ENCODE measurements around the gene NT5M.

NT5M gene

DNA sequence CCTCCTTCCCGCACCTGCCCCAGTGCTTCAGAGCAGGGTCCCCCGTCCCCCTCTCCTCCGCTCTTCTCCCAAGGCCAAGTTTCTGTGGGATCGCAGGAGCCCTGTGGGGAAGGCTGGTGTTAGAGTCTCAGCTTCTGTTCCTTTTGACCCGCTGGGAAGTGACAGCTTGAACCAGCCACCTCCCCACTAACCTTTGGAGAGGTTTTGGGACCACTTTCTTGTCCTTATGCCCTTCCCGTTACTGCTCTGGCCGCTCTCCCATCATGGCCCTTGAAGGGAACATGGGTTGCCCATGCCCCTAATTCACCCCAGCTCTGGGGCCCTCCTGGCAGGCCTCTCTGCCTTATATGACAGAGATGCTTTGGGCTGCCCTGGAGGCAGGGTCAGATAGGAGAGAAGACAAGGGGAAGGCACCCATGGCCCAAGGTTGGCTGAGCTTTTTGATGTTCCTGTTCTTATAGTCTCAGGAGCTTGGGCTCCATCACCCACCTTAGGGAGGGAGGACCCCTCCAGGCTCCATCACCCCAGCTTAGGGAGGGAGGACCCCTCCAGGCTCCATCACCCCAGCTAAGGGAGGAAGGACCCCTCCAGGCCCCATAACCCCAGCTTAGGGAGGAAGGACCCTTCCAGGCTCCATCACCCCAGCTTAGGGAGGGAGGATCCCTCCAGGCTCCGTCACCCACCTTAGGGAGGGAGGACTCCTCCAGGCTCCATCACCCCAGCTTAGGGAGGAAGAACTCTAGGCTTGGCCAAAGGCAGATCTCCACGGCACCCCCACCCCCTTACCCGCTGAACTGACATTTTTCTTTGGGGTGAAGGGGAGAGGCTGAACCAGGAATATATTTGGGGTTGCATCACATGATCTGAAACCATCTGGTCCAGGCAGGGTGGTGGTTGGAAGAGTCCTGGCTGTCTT lies 45.0 kb downstream of the NT5M start:
- H3K4me3 ChIP-seq: no peak overlapping the region
- H3K9ac ChIP-seq (ENCODE audit: insufficient read length): no peak overlapping the region
- no peak for DNase-seq (ENCODE audit: low read depth, low spot score)
- no peaks in the 10 kb centered on the region for H3K36me3 ChIP-seq (ENCODE audit: insufficient read depth, low read length)
- no peak overlapping the region for H3K27ac ChIP-seq
- no peaks in the 10 kb centered on the region for H3K9me3 ChIP-seq (ENCODE audit: low read depth, low read length)
- TF ChIP-seq POLR2AphosphoS5 (IDR thresholded peaks at IDR 0.05; ENCODE audit: borderline replicate concordance, low read depth, low read length): no peak
- TF ChIP-seq EZH2 (IDR thresholded peaks at IDR 0.05): no peak
- no peak for TF ChIP-seq FOXP2 (optimal IDR thresholded peaks at IDR 0.05; ENCODE audit: control extremely low read depth, extremely low read length, insufficient read depth)

GRCh38 chr17:17348872-17349723 lies 45.9 kb downstream of the NT5M start:
- H3K9me3 ChIP-seq (ENCODE audit: low read depth, low read length): no peaks in the 10 kb centered on the region
- H3K27ac ChIP-seq: no peak overlapping the region
- no peak for DNase-seq (ENCODE audit: low read depth, low spot score)
- no peaks in the 10 kb centered on the region for H3K36me3 ChIP-seq (ENCODE audit: insufficient read depth, low read length)
- no peak overlapping the region for H3K4me3 ChIP-seq
- TF ChIP-seq POLR2AphosphoS5 (IDR thresholded peaks at IDR 0.05; ENCODE audit: borderline replicate concordance, low read depth, low read length): no peak
- TF ChIP-seq FOXP2 (optimal IDR thresholded peaks at IDR 0.05; ENCODE audit: control extremely low read depth, extremely low read length, insufficient read depth): no peak
- no peak for TF ChIP-seq EZH2 (IDR thresholded peaks at IDR 0.05)
- H3K9ac ChIP-seq (ENCODE audit: insufficient read length): no peak overlapping the region

- DNase-seq (ENCODE audit: low read depth, low spot score): no peak
- no peak overlapping the region for H3K27ac ChIP-seq
- no peak for TF ChIP-seq FOXP2 (optimal IDR thresholded peaks at IDR 0.05; ENCODE audit: control extremely low read depth, extremely low read length, insufficient read depth)
- TF ChIP-seq POLR2AphosphoS5 (IDR thresholded peaks at IDR 0.05; ENCODE audit: borderline replicate concordance, low read depth, low read length): no peak
- no peak for TF ChIP-seq EZH2 (IDR thresholded peaks at IDR 0.05)
- H3K9ac ChIP-seq (ENCODE audit: insufficient read length): no peak overlapping the region
- no peaks in the 10 kb centered on the region for H3K36me3 ChIP-seq (ENCODE audit: insufficient read depth, low read length)
- no peak overlapping the region for H3K4me3 ChIP-seq
- no peaks in the 10 kb centered on the region for H3K9me3 ChIP-seq (ENCODE audit: low read depth, low read length)
Measured at GRCh38 chr17:17349724-17350106, 46.5 kb downstream of the NT5M start.

DNA sequence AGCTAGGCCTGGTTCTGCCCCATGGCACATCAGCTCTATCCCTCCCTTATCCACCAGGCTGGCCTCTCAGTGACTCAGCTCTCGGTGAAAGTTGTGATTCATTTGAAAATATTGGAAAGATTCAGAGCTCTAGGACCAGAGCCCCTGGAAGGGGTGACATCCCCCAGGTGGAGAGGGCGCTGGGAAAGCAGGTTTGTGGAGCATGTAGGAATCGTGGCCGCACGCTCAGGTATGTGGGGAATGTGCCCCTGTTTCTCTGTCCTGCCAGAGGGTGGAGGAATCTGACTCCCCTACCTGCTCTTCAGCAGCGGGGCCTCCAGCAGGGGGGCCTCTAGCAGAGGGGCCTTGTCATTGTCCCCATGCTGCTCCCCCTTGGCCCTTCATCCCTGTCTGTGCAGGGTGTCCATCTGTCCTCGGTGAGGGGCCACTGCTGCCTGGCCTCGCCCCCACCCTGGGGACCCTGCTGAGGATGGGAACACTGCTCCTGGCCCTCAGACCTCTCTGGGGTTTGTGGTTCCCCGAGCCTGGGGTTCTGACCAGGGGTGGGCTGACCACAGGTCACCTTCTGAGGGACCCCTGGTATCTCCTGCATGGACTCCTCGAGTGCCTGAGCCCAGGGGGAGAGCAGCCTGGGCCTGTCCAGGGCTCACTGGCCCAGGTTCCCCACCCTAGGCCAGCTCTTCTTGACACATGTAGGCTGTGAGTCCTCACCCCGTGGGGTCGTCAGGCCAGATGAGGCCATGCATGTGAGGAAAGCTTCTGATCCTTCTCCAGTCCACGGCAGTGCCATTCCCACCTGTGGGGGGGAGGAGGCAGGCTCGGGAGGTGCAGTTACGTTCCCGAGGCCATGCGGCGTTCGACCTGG lies 47.5 kb downstream of the NT5M start:
- DNase-seq (ENCODE audit: low read depth, low spot score): no peak
- TF ChIP-seq FOXP2 (optimal IDR thresholded peaks at IDR 0.05; ENCODE audit: control extremely low read depth, extremely low read length, insufficient read depth) (no peak), POLR2AphosphoS5 (IDR thresholded peaks at IDR 0.05; ENCODE audit: borderline replicate concordance, low read depth, low read length) (no peak)
- no peaks in the 10 kb centered on the region for H3K36me3 ChIP-seq (ENCODE audit: insufficient read depth, low read length)
- H3K4me3 ChIP-seq: no peak overlapping the region
- H3K27ac ChIP-seq: no peak overlapping the region
- H3K9ac ChIP-seq (ENCODE audit: insufficient read length): no peak overlapping the region
- no peaks in the 10 kb centered on the region for H3K9me3 ChIP-seq (ENCODE audit: low read depth, low read length)

DNA sequence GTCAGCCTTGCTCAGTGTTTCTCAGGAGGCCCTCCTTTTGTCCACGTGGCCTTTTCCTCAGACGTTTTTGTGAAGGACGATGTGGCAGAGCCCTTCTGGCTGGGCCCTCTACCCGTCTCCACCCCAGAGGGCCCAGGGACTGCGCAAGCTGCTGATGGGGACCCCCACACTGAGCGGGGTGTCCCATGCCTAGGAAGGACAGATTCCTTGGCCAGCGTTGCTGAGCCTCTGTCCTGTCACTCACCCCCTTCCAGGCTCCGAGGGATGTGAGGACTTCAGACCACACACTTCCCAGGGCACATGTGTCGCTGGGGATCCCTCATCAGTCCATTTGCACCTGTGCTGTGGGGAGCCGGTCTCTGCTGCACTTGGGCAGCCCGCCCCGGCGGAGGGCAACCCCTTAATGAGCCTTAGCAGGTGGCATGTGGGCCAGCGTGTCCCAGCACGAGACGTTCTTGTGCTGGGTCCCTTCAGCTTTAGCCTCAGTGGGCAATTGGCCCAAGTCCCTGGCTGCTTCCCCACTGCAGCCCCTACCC lies 48.3 kb downstream of the NT5M start:
- no peak for TF ChIP-seq POLR2AphosphoS5 (IDR thresholded peaks at IDR 0.05; ENCODE audit: borderline replicate concordance, low read depth, low read length)
- Histone ChIP-seq H3K9ac (ENCODE audit: insufficient read length) (no peak overlapping the region), H3K27ac (no peak overlapping the region), H3K36me3 (ENCODE audit: insufficient read depth, low read length) (no peaks in the 10 kb centered on the region), H3K4me3 (no peak overlapping the region), H3K9me3 (ENCODE audit: low read depth, low read length) (no peaks in the 10 kb centered on the region)
- no peak for DNase-seq (ENCODE audit: low read depth, low spot score)

- TF ChIP-seq EZH2 (IDR thresholded peaks at IDR 0.05): no peak
- TF ChIP-seq FOXP2 (optimal IDR thresholded peaks at IDR 0.05; ENCODE audit: control extremely low read depth, extremely low read length, insufficient read depth): no peak
- TF ChIP-seq POLR2AphosphoS5 (IDR thresholded peaks at IDR 0.05; ENCODE audit: borderline replicate concordance, low read depth, low read length): no peak
- no peaks in the 10 kb centered on the region for H3K9me3 ChIP-seq (ENCODE audit: low read depth, low read length)
- no peaks in the 10 kb centered on the region for H3K36me3 ChIP-seq (ENCODE audit: insufficient read depth, low read length)
- H3K27ac ChIP-seq: no peak overlapping the region
- no peak overlapping the region for H3K9ac ChIP-seq (ENCODE audit: insufficient read length)
- H3K4me3 ChIP-seq: no peak overlapping the region
- DNase-seq (ENCODE audit: low read depth, low spot score): no peak
Measured at GRCh38 chr17:17351901-17352781, 49.0 kb downstream of the NT5M start.
